HG03025 (cell line): ENCODE data around the gene PRSS33.

Source experiments
- ATAC-seq: cut with Tn5 transposase; IDR thresholded peaks from one replicate; pipeline ENCODE4 v1.9.1; 2021; ENCODE audit warnings: mild to moderate bottlenecking, moderate library complexity; ENCODE audit not compliant: unreplicated experiment, low FRiP score

The PRSS33 gene

DNA sequence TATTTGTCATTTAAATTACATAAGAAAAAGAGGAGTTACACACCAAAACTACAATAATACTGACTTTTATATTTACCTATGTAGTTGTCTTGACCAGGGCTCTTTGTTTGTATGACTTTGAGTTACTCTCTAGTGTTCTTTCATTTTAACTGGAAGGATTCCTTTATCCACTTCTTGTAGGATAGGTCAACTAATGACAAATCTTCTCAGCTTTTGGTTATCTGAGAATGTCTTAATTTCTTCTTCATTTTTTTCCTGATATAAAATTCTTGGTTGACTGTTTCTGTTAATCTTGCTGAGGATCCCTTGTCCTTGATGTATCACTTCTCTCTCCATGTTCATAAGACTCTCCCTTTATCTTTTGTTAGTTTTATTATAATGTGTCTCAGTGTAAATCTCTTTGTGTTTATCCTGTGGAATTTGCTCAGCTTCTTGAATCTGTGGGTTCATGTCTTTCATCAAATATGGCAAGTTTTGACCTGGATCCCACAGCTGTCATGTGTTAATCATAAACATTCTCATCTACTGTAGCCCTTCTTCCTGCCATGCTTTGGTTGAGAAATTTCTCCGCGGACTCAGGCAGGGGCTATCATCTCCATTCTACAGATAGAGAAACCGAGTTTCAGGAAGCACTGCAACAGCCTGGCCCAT, 16.3 kb upstream of the PRSS33 start:
- no peak for ATAC-seq

- ATAC-seq: no peak
Measured at GRCh38 chr16:2799859-2800226, 12.5 kb upstream of the PRSS33 start.

DNA sequence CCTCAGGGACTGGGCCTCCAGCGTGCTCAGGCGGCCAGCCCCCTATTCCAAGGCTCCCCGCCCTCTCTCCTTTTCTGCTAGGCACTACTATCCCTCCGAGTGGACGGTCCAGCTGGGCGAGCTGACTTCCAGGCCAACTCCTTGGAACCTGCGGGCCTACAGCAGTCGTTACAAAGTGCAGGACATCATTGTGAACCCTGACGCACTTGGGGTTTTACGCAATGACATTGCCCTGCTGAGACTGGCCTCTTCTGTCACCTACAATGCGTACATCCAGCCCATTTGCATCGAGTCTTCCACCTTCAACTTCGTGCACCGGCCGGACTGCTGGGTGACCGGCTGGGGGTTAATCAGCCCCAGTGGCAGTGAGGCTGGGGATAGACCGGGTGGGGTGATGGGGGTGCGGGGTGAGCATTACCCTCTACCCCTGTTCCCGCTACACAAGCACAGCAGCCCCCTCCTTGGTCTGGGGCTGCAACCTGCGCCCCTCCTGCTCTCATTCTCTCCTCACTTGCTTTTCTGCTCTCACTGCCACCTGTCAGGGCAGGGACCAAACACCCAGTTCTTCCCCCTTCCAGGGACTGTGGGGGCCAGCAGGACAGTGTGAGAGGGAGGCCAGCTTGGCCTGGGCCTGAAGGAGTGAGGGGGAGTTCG, 12.0 kb upstream of the PRSS33 start:
- no peak for ATAC-seq

GRCh38 chr16:2798723-2799204, 11.4 kb upstream of the PRSS33 start:
- no peak for ATAC-seq

- ATAC-seq: no peak
Measured at GRCh38 chr16:2795395-2796143, 8.2 kb upstream of the PRSS33 start.

DNA sequence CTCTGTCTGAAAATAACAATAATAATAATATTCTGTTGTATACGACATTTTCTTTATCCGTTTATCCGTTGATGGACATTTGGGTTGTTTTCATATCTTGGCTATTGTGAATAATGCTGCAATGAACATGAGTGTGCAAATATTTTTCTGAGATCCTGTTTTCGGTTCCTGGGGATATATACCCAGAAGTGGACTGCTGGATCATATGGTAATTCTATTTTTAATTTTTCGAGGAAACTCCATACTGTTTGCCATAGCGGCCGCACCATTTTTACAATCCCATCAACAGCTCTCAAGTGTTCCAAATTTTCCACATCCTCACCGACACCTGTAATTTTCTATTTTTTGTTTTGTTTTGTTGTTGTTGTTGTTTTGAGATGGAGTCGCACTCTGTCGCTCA, 5.6 kb upstream of the PRSS33 start:
- no peak for ATAC-seq

DNA sequence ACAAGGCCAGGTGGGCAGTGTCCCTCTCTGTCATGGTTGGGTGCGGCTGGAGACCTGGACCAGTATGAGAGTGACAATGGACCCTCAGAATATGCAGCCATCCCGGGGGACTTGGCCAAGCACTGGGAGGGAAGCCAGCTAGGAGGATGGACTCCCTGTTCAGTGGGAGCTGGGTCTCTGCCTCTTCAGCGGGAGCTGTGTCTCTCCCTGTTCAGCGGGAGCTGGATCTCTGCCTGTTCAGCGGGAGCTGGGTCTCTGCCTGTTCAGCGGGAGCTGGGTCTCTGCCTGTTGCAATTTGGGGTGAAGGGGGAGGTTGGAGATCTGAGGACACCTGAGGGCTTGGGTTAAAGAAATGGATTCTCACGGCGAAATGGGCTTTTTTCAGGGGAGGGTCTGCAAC, 3.8 kb upstream of the PRSS33 start:
- no peak for ATAC-seq

DNA sequence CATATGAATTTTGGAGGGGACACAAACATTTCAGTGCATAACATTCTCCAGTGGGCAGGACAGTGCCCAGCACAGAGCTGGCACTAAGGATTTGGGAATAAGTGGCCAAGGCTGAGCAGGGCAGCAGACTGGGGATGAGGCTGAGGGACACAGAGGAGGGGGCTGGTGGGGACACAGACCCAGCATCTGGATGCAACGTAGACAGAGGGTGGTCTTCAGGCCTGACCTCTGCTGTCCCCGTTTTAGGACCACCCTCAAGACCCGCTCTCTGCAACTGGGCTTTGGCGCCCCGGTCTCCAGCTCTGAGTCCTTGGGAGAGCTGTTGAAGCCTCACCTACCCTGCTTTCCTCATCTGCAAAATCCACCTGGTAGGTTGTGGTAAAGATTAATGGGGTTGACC, 3.3 kb upstream of the PRSS33 start:
- ATAC-seq: no peak

- no peak for ATAC-seq
Measured at GRCh38 chr16:2787961-2788360, 601 bp upstream of the PRSS33 start.

- ATAC-seq: no peak
Measured at GRCh38 chr16:2786826-2787151, 571 bp downstream of the PRSS33 start.

DNA sequence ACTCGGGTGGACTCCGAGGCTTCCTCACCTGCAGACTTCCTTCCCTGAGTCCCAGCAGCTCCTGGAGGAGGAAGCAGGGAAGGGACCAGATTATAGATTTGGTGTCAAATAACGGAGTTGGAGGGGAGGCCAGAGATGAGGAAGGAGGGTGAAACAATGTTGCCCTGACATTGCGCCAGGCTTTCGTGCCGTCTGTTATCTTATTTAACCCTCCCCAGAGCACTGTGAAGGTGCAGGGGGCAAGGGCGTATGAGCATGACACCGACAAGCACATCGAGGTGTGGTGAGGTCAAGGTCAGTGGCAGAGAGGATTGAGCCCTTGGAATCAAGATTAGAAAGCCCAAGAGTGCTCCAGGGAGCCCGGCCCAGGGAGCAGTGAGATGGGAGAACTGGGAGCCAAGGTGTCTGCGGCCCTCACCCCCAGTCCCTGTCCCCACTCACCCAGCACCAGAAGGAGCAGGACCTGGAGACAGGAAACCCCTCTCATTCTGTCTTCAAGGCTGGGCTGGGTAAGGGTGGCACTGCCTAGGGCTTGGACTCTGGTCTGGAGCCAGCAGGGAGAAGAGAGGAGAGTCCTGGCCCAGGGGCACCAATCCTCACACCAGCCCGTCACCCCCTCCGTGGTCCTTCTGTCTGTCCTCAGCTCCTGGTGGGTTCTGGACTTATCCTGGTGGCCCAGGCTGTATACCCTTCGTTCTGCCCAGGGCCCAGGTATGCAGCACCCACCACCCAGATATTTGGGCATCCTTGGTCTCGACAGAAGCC, 1.1 kb downstream of the PRSS33 start:
- ATAC-seq: no peak

DNA sequence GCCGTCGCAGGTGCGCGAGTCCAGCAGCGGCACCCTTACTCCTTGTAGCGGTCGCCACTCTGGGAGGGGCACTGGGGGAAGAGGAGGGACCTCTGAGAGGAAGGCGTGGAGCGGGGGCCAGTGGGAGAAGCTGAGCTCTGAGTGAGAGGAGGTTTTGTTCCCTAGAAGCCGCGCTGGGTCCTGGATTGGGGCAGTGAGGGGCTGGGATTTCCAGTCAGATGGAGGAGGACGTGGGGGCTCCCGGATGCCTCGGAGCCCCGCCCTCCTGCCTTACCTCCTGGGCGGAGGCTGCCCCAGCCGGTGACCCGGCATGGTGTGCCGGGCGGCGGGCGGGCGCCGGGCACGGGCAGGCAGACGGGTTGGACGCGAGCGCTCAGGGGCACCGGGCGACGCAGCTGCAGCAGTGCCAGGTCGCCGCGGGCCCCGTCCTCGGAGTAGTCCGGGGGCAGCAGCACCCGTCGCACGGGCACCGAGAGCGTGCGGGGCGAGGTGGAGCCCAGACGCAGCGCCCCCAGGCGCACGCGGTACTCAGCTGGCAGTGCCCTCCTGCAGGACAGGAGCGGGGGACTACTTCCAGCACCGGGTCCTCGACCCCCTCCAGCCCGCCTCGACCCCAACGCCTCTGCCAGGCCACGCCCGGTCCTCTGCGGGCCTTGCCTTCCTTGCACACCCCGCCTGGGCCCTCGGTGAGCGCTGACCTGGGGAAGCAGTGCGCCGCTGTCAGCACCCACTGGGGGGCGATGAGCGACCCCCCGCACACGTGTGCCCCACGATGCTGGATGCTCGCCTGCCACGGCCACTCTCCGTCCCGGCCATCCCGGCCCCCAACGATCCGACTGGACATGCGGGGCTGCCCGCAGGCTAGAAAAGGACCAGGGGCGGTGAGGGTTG, 2.0 kb downstream of the PRSS33 start:
- no peak for ATAC-seq

- ATAC-seq: no peak
Measured at GRCh38 chr16:2784358-2785100, 2.8 kb downstream of the PRSS33 start.

GRCh38 chr16:2783581-2784357, 3.6 kb downstream of the PRSS33 start:
- no peak for ATAC-seq

GRCh38 chr16:2782583-2783351, 4.6 kb downstream of the PRSS33 start:
- ATAC-seq: no peak

DNA sequence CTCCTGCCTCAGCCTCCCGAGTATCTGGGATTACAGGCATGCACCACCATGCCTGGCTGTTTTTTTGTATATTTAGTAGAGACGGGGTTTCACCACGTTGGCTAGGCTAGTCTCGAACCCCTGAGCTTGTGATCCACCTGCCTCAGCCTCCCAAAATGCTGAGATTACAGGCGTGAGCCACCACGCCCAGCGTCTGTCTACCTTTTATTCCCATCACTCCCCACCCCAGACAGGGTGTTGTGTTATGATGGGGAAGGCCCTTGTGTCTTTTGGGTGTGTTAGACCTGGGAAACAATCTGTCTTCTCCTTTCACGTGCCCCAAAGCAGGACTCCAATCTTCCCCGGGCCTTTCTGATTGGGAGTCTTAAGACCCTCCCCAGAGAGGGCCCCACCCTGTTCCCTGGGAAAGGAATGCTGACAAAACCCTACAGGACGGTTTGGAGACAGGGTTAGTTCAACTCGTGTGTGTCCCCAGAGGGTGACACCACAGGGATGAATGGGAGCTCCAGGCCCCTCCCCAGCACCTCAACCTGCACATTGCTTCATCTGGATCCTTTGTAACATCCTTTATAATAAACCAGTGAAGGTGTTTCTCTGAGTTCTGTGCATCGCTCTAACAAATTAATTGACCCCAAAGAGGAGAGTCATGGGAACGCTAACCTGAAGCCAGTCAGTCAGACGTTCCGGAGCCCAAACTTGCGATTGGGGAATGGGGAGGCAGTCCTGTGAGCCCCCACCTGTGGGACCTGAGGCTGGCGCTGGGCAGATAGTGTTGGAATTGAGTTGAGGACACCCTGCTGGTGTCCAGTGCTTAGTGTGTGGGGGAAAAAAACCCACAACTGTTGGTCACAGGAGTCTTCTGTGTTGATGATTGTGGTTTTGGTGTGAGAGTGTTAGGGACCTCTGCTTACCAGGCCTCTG, 7.1 kb downstream of the PRSS33 start:
- no peak for ATAC-seq
